ENCODE measurements around the gene LRRN3.

- no peak for TF ChIP-seq CTCF (IDR thresholded peaks at IDR 0.05)
- no peak for TF ChIP-seq POLR2AphosphoS5 (IDR thresholded peaks at IDR 0.05)
- TF ChIP-seq POLR2A (IDR thresholded peaks at IDR 0.05): no peak
- TF ChIP-seq EP300 (IDR thresholded peaks at IDR 0.05): no peak
These were observed 49.4 kb upstream of the LRRN3 start for GRCh38 chr7:111041577-111041976.
